Fibroblast of the conjunctiva (primary cell): ENCODE data around the gene WIPF3.
"Not testable (repeated sequence)": the region's sequence is repeated elsewhere in the genome, so short reads cannot be mapped to it uniquely, and the experiment has no call there.

ENCODE experiments used
- DNase-seq: peaks from one replicate; pipeline ENCODE4 v3.0.0-alpha.2; 2010; ENCODE audit warnings: low read depth

The WIPF3 gene

DNA sequence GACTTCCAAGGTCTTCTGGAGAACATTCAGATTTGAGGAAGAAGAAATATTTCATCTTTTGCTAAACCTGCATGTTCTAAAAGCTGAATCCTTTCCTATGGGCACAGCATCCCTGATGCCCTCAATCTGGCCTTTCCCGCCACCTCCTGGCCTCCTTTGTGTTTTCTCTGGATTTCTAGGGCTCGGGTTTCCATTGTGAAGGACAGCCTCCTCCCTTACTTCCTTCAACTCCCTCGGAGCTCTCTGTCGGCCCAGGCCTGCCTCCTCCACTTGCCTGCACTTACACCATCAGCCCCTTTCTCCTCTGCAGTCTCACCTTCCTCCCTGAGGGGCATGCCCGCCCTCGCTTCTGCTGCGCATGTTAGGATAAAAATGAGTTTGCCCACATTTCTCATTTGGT lies 75.4 kb downstream of the WIPF3 start:
- no peak for DNase-seq

GRCh38 chr7:29882481-29882880 lies 76.2 kb downstream of the WIPF3 start:
- no peak for DNase-seq

GRCh38 chr7:29883462-29884398 lies 77.4 kb downstream of the WIPF3 start:
- DNase-seq, result no peak

DNA sequence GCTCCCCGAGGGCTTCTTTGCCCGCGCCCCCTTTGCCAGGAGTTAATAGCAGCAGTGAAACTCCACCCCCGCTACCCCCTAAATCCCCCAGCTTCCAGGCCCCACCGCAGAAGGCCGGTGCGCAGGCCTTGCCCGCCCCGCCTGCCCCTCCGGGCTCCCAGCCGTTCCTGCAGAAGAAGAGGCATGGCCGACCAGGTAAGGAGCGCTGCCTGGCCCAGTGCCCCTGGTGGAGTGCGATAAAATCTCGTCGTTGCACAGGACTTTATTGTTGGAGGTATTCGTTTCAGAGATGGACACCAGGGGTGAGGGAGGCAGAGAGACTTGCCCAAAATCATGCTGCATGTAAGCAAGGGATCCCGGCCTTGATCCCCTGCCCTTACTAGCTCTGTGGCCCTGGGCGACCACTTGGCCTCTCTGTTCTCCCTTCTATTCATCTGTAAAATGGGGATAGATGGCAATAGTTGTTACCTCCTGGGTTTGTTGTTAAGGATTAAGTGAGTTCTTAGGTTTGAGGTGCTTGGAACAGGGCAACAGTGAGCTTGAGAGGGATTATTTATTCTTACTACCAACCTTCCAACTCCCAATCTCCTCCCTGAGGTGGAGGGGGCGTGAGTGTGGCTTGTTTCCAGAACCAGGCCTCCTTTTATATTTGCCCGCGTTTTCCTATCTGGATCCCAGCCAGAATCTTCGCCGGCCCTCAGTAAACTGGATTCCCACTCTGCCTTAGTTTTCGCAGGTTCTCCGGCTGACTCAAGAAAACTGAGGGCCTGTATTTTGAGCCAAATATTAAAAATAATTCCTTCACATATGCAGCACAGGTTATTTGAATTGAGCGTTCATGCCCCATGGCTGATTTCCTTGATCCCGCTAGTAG lies 78.3 kb downstream of the WIPF3 start:
- DNase-seq, result no peak

DNA sequence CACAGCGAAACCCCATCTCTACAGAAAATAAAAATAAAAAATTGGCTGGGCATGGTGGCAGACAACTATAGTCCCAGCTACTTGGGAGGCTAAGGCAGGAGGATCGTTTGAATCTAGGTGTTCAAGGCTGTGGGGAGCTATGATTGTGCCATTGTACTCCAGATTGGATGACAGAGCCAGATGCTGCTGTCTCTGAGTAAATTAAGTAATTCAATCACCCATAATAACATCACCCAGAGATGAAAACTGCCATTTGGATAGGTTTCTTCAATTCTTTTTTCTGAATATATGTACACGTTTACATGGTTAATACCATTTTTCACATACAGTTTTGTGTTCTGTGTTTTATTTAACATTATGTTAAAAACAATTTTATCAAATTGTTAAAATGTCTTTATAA lies 79.3 kb downstream of the WIPF3 start:
- DNase-seq, result no peak

- DNase-seq, result no peak
These were observed 80.5 kb downstream of the WIPF3 start for GRCh38 chr7:29886827-29887226.

DNA sequence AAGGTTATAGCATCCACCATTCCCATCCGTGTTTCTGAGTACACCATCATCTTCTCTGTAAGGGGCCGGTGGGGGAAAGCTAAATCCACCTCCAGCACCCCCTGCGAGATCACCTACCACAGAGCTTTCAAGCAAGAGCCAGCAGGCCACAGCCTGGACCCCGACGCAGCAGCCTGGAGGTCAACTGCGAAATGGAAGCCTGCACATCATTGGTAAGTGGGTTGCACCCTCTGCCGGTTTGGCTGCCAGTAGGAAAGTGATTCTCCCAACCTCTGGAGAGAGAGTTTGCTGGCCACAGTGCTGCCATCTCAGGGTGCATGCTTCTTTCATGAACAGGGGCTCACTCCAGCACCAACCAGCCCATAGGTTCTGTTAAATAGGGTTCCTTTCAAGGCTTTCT lies 81.7 kb downstream of the WIPF3 start:
- no peak for DNase-seq

- DNase-seq, result no peak
These were observed 83.0 kb downstream of the WIPF3 start for GRCh38 chr7:29889288-29889687.

GRCh38 chr7:29890251-29890650 lies 83.9 kb downstream of the WIPF3 start:
- DNase-seq, result no peak

GRCh38 chr7:29890786-29891185 lies 84.5 kb downstream of the WIPF3 start:
- DNase-seq, result not testable (repeated sequence)

DNA sequence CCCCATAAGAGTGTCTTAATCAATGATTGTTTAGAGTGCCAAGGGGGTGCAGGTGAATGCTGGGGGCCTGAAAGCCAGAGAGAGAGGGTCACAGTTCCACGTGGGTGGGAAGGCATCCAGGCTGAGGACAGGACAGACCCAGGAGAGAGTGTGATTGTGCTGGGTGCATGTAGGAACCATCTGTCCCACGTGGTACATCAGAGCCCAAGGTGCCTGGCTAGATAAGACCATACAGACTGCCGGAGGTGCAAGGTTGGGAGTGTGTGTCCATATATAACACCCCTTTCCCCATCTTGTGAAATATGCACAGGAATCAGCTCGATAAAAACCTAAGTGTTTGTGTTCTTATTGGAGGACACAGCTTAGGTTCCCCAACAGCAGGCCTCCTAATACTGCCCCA lies 85.5 kb downstream of the WIPF3 start:
- DNase-seq, result no peak

DNA sequence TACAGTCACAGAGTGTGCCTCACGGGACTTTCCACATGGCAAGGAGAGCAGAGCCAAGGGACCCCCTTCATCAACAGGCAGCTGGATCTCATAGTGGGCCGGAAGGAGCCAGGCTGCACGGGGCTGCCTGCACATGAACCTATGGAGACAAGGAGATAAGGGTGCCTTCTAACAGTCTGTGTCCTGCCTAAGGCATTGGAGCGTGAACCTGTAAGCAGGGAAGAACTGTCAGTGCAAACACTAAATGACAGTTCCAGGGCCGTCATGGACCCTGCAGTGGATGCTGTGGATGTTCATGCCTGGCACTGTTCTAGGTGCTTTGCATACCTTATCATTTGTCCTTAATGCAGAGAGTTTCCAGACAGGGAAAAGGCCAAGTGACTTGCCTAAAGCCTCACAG lies 85.9 kb downstream of the WIPF3 start:
- no peak for DNase-seq

- DNase-seq, result no peak
These were observed 87.2 kb downstream of the WIPF3 start for GRCh38 chr7:29893351-29893965.

DNA sequence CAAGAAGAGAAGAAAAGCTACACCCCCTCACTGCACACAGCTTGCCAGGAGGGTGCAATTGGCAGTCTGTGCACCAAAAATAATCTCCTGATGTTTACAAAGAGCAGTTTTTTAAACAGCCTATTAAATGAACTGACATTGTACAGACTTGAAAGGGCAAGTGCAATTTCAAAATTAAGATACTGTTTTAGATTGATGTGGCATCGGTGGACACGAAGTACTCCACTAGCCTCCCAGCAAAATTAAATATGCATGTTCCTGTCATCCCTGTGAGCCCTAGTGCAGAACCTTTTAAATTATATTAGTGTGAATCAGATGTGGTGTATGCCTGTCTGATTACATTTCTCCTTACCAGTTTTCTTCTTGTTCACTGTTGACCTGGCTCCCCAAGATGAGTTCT lies 87.9 kb downstream of the WIPF3 start:
- no peak for DNase-seq

DNA sequence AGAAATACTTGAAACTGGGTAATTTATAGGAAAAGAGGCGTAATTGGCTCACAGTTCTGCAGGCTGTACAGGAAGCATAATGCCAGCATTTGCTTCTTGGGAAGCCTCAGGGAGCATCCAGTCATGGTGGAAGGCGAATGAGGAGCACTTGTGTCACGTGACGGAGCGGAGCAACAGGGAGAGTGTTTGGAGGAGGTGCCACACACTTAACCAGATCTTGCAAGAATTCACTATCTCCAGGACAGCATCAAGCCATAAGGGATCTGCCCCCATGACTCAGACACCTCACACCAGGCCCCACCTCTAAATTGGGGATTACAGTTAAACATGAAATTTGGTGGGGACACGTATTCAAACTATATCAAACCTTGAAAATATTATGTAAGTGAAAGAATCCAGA lies 89.3 kb downstream of the WIPF3 start:
- no peak for DNase-seq

- DNase-seq, result no peak
These were observed 90.5 kb downstream of the WIPF3 start for GRCh38 chr7:29896685-29897411.

- DNase-seq, result no peak
These were observed 92.0 kb downstream of the WIPF3 start for GRCh38 chr7:29898301-29898700.

DNA sequence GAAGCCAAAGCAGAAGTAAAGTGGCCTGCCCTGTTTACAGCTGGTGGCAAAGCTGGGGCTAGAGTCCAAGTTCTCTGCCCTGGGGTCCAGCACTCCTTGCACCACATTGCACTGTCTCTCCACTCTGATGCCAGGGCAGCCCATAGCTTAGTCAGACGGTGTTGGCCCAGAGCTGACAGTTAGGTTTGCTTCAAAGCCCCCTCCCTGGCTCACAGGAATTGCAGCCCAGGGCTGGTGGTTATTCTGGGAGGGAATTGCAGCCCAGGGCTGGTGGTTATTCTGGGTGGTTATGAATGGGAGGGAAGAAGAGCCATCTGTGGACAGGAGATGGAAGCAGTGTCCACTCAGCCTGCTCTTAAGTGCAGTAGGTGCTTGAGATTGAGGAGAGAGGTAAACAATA lies 94.4 kb downstream of the WIPF3 start:
- DNase-seq, result no peak

GRCh38 chr7:29906200-29907022 lies 100.1 kb downstream of the WIPF3 start:
- no peak for DNase-seq

- DNase-seq, result no peak
These were observed 107.9 kb downstream of the WIPF3 start for GRCh38 chr7:29914180-29914579.
